ENCODE measurements around the gene STUB1. TPM values are rescaled to one million over a fixed set of nuclear protein-coding genes. Genes with fewer than 3 reads are reported as not detected.

The STUB1 gene
- total RNA-seq, 3 donors from 2014 or later: 127 to 184 (median 175) TPM

GRCh38 chr16:695355-696089 lies 15.3 kb downstream of the STUB1 start:
- Histone ChIP-seq H3K36me3 (no peaks in the 10 kb centered on the region), H3K4me3 (peak overlapping the region in 2 of 3 donors; percentile 51 to 68), H3K27ac (peak overlapping the region in 1 of 2 donors; percentile 38), H3K27me3 (peaks cover 15 to 56% of the 10 kb centered on the region in 2 donors), H3K4me1 (peaks cover 14 to 19% of the 10 kb centered on the region in 2 donors), H3K9me3 (no peaks in the 10 kb centered on the region)
- peak; percentile 49 to 74 for DNase-seq (ENCODE audit: low spot score in 2 of 2)
- TF ChIP-seq POLR2A (IDR thresholded peaks at IDR 0.05): no peak
- no peak for TF ChIP-seq CTCF (IDR thresholded peaks at IDR 0.05)
- TF ChIP-seq POLR2AphosphoS5 (IDR thresholded peaks at IDR 0.05): no peak
- intact Hi-C loops (cut with DNase I; ENCODE audit: low total_unique reads): no loop called here

GRCh38 chr16:698911-699671 lies 18.9 kb downstream of the STUB1 start:
- H3K27ac ChIP-seq: no peak overlapping the region
- no peak overlapping the region for H3K4me3 ChIP-seq
- no peaks in the 10 kb centered on the region for H3K9me3 ChIP-seq
- no peaks in the 10 kb centered on the region for H3K36me3 ChIP-seq
- peaks cover 8 to 13% of the 10 kb centered on the region in 2 donors for H3K4me1 ChIP-seq
- TF ChIP-seq POLR2AphosphoS5 (IDR thresholded peaks at IDR 0.05) (no peak), POLR2A (IDR thresholded peaks at IDR 0.05) (no peak), CTCF (IDR thresholded peaks at IDR 0.05) (no peak)
- DNase-seq (ENCODE audit: low spot score in 2 of 2): no peak
- H3K27me3 ChIP-seq: peaks cover 17 to 75% of the 10 kb centered on the region in 2 donors
- intact Hi-C loops (cut with DNase I; ENCODE audit: low total_unique reads): no loop called here

- Histone ChIP-seq H3K36me3 (no peaks in the 10 kb centered on the region), H3K27ac (no peak overlapping the region), H3K4me1 (peaks cover 0 to 2% of the 10 kb centered on the region in 2 donors), H3K9me3 (no peaks in the 10 kb centered on the region), H3K4me3 (no peak overlapping the region), H3K27me3 (peaks cover 17 to 74% of the 10 kb centered on the region in 2 donors)
- TF ChIP-seq CTCF (IDR thresholded peaks at IDR 0.05) (no peak), POLR2AphosphoS5 (IDR thresholded peaks at IDR 0.05) (no peak), POLR2A (IDR thresholded peaks at IDR 0.05) (no peak)
- DNase-seq (ENCODE audit: low spot score in 2 of 2): no peak
- intact Hi-C loops (cut with DNase I; ENCODE audit: low total_unique reads): no loop called here
Measured at GRCh38 chr16:700684-701584, 20.7 kb downstream of the STUB1 start.

GRCh38 chr16:702341-702740 lies 22.1 kb downstream of the STUB1 start:
- Histone ChIP-seq H3K4me1 (peaks cover 2 to 6% of the 10 kb centered on the region in 2 donors), H3K27ac (no peak overlapping the region), H3K36me3 (no peaks in the 10 kb centered on the region), H3K27me3 (peaks cover 17 to 79% of the 10 kb centered on the region in 2 donors), H3K4me3 (no peak overlapping the region), H3K9me3 (no peaks in the 10 kb centered on the region)
- TF ChIP-seq POLR2A (IDR thresholded peaks at IDR 0.05): no peak
- TF ChIP-seq POLR2AphosphoS5 (IDR thresholded peaks at IDR 0.05): no peak
- TF ChIP-seq CTCF (IDR thresholded peaks at IDR 0.05): no peak
- intact Hi-C loops (cut with DNase I; ENCODE audit: low total_unique reads): no loop called here
- no peak for DNase-seq (ENCODE audit: low spot score in 2 of 2)
